ENCODE results near the gene TRIM15. TPM values are rescaled to one million over a fixed set of nuclear protein-coding genes. Genes with fewer than 3 reads are reported as not detected.

TRIM15 gene
- total RNA-seq, 1 experiment from 2014 or later, result 0.35 TPM

DNA sequence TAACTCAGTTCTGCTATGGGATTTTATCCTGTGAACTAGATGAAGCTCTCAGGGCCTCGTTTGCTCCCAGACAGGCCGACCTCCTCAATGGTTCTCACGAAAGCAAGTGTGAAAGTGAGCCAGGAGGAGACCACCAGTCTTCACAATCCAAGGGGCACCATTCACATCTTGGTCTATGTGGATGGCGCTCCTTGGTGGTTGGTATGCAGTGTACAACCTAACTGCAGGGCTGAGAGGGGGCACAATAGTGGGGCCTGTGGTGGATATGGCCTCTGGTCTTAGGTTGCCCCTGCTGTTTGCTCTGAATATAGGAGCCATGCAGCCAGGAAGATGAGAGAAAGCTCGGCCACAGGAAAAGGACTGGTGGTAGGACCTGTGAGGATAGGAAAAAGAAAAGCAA is 25.2 kb downstream of the TRIM15 start:
- no peak for TF ChIP-seq ZBTB21 (CRISPR knock-in tag; IDR thresholded peaks at IDR 0.05; ENCODE audit: borderline replicate concordance)
- TF ChIP-seq, protein P1, sequence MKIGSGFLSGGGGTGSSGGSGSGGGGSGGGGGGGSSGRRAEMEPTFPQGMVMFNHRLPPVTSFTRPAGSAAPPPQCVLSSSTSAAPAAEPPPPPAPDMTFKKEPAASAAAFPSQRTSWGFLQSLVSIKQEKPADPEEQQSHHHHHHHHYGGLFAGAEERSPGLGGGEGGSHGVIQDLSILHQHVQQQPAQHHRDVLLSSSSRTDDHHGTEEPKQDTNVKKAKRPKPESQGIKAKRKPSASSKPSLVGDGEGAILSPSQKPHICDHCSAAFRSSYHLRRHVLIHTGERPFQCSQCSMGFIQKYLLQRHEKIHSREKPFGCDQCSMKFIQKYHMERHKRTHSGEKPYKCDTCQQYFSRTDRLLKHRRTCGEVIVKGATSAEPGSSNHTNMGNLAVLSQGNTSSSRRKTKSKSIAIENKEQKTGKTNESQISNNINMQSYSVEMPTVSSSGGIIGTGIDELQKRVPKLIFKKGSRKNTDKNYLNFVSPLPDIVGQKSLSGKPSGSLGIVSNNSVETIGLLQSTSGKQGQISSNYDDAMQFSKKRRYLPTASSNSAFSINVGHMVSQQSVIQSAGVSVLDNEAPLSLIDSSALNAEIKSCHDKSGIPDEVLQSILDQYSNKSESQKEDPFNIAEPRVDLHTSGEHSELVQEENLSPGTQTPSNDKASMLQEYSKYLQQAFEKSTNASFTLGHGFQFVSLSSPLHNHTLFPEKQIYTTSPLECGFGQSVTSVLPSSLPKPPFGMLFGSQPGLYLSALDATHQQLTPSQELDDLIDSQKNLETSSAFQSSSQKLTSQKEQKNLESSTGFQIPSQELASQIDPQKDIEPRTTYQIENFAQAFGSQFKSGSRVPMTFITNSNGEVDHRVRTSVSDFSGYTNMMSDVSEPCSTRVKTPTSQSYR (CRISPR knock-in tag; IDR thresholded peaks at IDR 0.05), result no peak
- TF ChIP-seq, protein P2, sequence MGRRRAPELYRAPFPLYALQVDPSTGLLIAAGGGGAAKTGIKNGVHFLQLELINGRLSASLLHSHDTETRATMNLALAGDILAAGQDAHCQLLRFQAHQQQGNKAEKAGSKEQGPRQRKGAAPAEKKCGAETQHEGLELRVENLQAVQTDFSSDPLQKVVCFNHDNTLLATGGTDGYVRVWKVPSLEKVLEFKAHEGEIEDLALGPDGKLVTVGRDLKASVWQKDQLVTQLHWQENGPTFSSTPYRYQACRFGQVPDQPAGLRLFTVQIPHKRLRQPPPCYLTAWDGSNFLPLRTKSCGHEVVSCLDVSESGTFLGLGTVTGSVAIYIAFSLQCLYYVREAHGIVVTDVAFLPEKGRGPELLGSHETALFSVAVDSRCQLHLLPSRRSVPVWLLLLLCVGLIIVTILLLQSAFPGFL (CRISPR knock-in tag; IDR thresholded peaks at IDR 0.05; ENCODE audit: borderline replicate concordance), result no peak
- TF ChIP-seq ZNF219 (CRISPR knock-in tag; IDR thresholded peaks at IDR 0.05; ENCODE audit: borderline replicate concordance), result no peak
- TF ChIP-seq ATF1 (CRISPR knock-in tag; IDR thresholded peaks at IDR 0.05), result no peak
- TF ChIP-seq ZNF121 (CRISPR knock-in tag; IDR thresholded peaks at IDR 0.05), result no peak
- TF ChIP-seq GRHL2 (CRISPR knock-in tag; IDR thresholded peaks at IDR 0.05; ENCODE audit: insufficient replicate concordance, severe bottlenecking), result no peak
- no peak for TF ChIP-seq FOXJ3 (CRISPR knock-in tag; IDR thresholded peaks at IDR 0.05; ENCODE audit: borderline replicate concordance)
- TF ChIP-seq NFE2L1 (CRISPR knock-in tag; IDR thresholded peaks at IDR 0.05), result no peak
- TF ChIP-seq SMAD4 (CRISPR knock-in tag; IDR thresholded peaks at IDR 0.05), result no peak
- no peak for TF ChIP-seq HMGA2 (CRISPR knock-in tag; IDR thresholded peaks at IDR 0.05)
- TF ChIP-seq TP53 (CRISPR knock-in tag; IDR thresholded peaks at IDR 0.05), result no peak
- no peak for DNase-seq (ENCODE audit: low spot score)
- peaks cover 56% of the 10 kb centered on the region for H3K36me3 Mint-ChIP-seq
- no peaks in the 10 kb centered on the region for H3K4me1 Mint-ChIP-seq
- ATAC-seq, result no peak
- ChIA-PET CTCF (interaction anchor here (1.0 to 1.1 kb wide), 2 partner anchors 57 kb away, joined by 3 read pairs; no protein-coding TSS in a partner anchor), POLR2A (no interaction called here)
- no peaks in the 10 kb centered on the region; the same call in 1 of the 2 replicates for H3K27me3 Mint-ChIP-seq (ENCODE audit: low read depth)
- H3K9me3 Mint-ChIP-seq, result no peaks in the 10 kb centered on the region
- H3K27ac Mint-ChIP-seq, result peak overlapping the region; percentile 5; the same call in 1 of the 2 replicates
- no peak overlapping the region for H3K4me3 Mint-ChIP-seq

DNA sequence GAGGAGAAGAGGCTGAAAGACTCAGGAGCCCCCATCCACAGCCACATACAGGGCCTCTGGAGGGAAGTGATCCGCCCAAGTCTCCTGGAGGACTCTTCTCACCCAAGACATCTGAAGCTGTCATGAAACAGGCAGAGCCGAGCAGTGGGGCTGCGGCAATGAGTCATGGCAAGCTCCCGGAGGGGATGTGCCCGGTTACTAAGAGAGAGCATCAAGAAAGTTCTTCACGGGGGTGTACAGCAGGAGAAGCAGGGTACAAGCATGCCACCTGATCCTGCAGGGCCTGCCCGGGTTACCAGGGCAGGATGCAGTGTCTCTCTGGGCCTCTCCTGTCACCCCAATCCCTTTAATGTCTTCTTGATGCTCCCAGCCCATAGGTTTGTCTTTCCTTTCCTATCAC is 28.7 kb downstream of the TRIM15 start:
- ATAC-seq (no peak), DNase-seq (ENCODE audit: low spot score) (no peak)
- CTCF ChIA-PET, result no interaction called here
- Mint-ChIP-seq H3K27me3 (ENCODE audit: low read depth) (no peaks in the 10 kb centered on the region), H3K36me3 (peaks cover 46% of the 10 kb centered on the region), H3K4me3 (no peak overlapping the region), H3K9me3 (no peaks in the 10 kb centered on the region), H3K27ac (no peak overlapping the region), H3K4me1 (no peaks in the 10 kb centered on the region)
- POLR2A ChIA-PET, result no interaction called here
- no peak for TF ChIP-seq TEAD1 (CRISPR knock-in tag; IDR thresholded peaks at IDR 0.05)
- TF ChIP-seq GRHL2 (CRISPR knock-in tag; IDR thresholded peaks at IDR 0.05; ENCODE audit: insufficient replicate concordance, severe bottlenecking), result no peak
- TF ChIP-seq, protein P3, sequence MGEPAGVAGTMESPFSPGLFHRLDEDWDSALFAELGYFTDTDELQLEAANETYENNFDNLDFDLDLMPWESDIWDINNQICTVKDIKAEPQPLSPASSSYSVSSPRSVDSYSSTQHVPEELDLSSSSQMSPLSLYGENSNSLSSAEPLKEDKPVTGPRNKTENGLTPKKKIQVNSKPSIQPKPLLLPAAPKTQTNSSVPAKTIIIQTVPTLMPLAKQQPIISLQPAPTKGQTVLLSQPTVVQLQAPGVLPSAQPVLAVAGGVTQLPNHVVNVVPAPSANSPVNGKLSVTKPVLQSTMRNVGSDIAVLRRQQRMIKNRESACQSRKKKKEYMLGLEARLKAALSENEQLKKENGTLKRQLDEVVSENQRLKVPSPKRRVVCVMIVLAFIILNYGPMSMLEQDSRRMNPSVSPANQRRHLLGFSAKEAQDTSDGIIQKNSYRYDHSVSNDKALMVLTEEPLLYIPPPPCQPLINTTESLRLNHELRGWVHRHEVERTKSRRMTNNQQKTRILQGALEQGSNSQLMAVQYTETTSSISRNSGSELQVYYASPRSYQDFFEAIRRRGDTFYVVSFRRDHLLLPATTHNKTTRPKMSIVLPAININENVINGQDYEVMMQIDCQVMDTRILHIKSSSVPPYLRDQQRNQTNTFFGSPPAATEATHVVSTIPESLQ (CRISPR knock-in tag; IDR thresholded peaks at IDR 0.05), result no peak
- no peak for TF ChIP-seq FOXJ3 (CRISPR knock-in tag; IDR thresholded peaks at IDR 0.05; ENCODE audit: borderline replicate concordance)
- TF ChIP-seq, protein P4, sequence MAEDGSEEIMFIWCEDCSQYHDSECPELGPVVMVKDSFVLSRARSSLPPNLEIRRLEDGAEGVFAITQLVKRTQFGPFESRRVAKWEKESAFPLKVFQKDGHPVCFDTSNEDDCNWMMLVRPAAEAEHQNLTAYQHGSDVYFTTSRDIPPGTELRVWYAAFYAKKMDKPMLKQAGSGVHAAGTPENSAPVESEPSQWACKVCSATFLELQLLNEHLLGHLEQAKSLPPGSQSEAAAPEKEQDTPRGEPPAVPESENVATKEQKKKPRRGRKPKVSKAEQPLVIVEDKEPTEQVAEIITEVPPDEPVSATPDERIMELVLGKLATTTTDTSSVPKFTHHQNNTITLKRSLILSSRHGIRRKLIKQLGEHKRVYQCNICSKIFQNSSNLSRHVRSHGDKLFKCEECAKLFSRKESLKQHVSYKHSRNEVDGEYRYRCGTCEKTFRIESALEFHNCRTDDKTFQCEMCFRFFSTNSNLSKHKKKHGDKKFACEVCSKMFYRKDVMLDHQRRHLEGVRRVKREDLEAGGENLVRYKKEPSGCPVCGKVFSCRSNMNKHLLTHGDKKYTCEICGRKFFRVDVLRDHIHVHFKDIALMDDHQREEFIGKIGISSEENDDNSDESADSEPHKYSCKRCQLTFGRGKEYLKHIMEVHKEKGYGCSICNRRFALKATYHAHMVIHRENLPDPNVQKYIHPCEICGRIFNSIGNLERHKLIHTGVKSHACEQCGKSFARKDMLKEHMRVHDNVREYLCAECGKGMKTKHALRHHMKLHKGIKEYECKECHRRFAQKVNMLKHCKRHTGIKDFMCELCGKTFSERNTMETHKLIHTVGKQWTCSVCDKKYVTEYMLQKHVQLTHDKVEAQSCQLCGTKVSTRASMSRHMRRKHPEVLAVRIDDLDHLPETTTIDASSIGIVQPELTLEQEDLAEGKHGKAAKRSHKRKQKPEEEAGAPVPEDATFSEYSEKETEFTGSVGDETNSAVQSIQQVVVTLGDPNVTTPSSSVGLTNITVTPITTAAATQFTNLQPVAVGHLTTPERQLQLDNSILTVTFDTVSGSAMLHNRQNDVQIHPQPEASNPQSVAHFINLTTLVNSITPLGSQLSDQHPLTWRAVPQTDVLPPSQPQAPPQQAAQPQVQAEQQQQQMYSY (CRISPR knock-in tag; IDR thresholded peaks at IDR 0.05), result no peak
- TF ChIP-seq HMGA2 (CRISPR knock-in tag; IDR thresholded peaks at IDR 0.05), result no peak
- no peak for TF ChIP-seq JUN (CRISPR knock-in tag; IDR thresholded peaks at IDR 0.05)
- TF ChIP-seq, protein P5, sequence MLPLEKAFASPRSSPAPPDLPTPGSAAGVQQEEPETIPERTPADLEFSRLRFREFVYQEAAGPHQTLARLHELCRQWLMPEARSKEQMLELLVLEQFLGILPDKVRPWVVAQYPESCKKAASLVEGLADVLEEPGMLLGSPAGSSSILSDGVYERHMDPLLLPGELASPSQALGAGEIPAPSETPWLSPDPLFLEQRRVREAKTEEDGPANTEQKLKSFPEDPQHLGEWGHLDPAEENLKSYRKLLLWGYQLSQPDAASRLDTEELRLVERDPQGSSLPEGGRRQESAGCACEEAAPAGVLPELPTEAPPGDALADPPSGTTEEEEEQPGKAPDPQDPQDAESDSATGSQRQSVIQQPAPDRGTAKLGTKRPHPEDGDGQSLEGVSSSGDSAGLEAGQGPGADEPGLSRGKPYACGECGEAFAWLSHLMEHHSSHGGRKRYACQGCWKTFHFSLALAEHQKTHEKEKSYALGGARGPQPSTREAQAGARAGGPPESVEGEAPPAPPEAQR (CRISPR knock-in tag; IDR thresholded peaks at IDR 0.05), result no peak
- TF ChIP-seq, protein P6, sequence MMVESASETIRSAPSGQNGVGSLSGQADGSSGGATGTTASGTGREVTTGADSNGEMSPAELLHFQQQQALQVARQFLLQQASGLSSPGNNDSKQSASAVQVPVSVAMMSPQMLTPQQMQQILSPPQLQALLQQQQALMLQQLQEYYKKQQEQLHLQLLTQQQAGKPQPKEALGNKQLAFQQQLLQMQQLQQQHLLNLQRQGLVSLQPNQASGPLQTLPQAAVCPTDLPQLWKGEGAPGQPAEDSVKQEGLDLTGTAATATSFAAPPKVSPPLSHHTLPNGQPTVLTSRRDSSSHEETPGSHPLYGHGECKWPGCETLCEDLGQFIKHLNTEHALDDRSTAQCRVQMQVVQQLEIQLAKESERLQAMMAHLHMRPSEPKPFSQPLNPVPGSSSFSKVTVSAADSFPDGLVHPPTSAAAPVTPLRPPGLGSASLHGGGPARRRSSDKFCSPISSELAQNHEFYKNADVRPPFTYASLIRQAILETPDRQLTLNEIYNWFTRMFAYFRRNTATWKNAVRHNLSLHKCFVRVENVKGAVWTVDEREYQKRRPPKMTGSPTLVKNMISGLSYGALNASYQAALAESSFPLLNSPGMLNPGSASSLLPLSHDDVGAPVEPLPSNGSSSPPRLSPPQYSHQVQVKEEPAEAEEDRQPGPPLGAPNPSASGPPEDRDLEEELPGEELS (CRISPR knock-in tag; IDR thresholded peaks at IDR 0.05), result no peak
- TF ChIP-seq SMAD4 (CRISPR knock-in tag; IDR thresholded peaks at IDR 0.05), result no peak
